T-cell (primary cell): Measurements from ENCODE around the gene XPOT. TPM values are rescaled to one million over a fixed set of nuclear protein-coding genes. Genes with fewer than 3 reads are reported as not detected.

Experiments used
- ATAC-seq, 4 experiments: fragments of 200-7000 bp in 3 of 4; fragments of 150-1000 bp in 1 of 4; cut with Tn5 transposase; replicated peaks in 1 of 4; 1 replicate in 3 of 4; 2 replicates in 1 of 4; pipeline ENCODE4 v1.10.0; 2021; ENCODE audit warnings: moderate library complexity in 3 of 4, mild to moderate bottlenecking in 2 of 4, moderate number of reproducible peaks in 1 of 4
- CTCF ChIA-PET, 2 donors: fragments of 300-600 bp; sonication (Branson Sonifier 250); formaldehyde crosslinking; loops; one replicate each; lab custom pipeline; 2022; ENCODE audit warnings: antibody characterized with exemption in 2 of 2; lab: Charles Lee
- POLR2A ChIA-PET, 2 donors: fragments of 300-600 bp; sonication (Branson Sonifier 250); formaldehyde crosslinking; loops; one replicate each; lab custom pipeline; 2022; ENCODE audit warnings: antibody characterized with exemption in 2 of 2; lab: Charles Lee
- DNase-seq, 35 experiments: peaks; one replicate each; pipeline versions ENCODE4 v3.0.0 to v3.0.0-alpha.2; 2013 to 2023
- H3K27ac ChIP-seq: one replicate; pipeline ENCODE4 v1.5.1; 2013; ENCODE audit warnings: low read length
- H3K27me3 ChIP-seq, 2 experiments: replicated peaks in 1 of 2; 1 replicate in 1 of 2; 2 replicates in 1 of 2; pipeline versions ENCODE4 v1.6.1 to v1.7.0; 2013; ENCODE audit warnings: low read length in 1 of 2, mixed read lengths in 1 of 2; ENCODE audit not compliant: control insufficient read depth in 2 of 2, insufficient read depth in 2 of 2; ENCODE audit errors: extremely low read depth in 1 of 2
- H3K36me3 ChIP-seq, 2 donors: 1 replicate in 1 of 2; 2 replicates in 1 of 2; pipeline versions ENCODE4 v1.6.1 to v1.7.0; 2013; ENCODE audit warnings: low read length in 1 of 2; ENCODE audit not compliant: control insufficient read depth in 2 of 2, insufficient read depth in 1 of 2; ENCODE audit errors: extremely low read depth in 1 of 2
- H3K4me1 ChIP-seq, 2 experiments: 1 replicate in 1 of 2; 2 replicates in 1 of 2; pipeline versions ENCODE4 v1.6.1 to v1.7.0; 2013; ENCODE audit warnings: low read length in 2 of 2, mixed read lengths in 1 of 2; ENCODE audit not compliant: insufficient read depth in 2 of 2, control insufficient read depth in 1 of 2; ENCODE audit errors: extremely low read depth in 1 of 2
- H3K4me3 ChIP-seq, 2 donors: 1 replicate in 1 of 2; 2 replicates in 1 of 2; pipeline versions ENCODE4 v1.5.1 to v1.7.0; 2013; ENCODE audit warnings: mild to moderate bottlenecking in 2 of 2, low read length in 1 of 2, moderate library complexity in 1 of 2; ENCODE audit not compliant: control insufficient read depth in 1 of 2; ENCODE audit errors: extremely low read depth in 1 of 2
- H3K9me3 ChIP-seq: 2 replicates; pipeline ENCODE4 v1.7.0; 2013
- H3K27ac Mint-ChIP-seq, 2 donors: one replicate each; pipeline ENCODE4 v1.8.0; 2020 to 2021; ENCODE audit warnings: mild to moderate bottlenecking in 2 of 2, mixed read lengths in 2 of 2
- H3K27me3 Mint-ChIP-seq, 2 donors: one replicate each; pipeline ENCODE4 v1.8.0; 2021 to 2022; ENCODE audit warnings: mixed read lengths in 2 of 2
- H3K36me3 Mint-ChIP-seq: one replicate; pipeline ENCODE4 v1.8.0; 2021; ENCODE audit warnings: mixed read lengths
- H3K4me1 Mint-ChIP-seq, 3 donors: one replicate each; pipeline ENCODE4 v1.8.0; 2020 to 2022; ENCODE audit warnings: mixed read lengths in 3 of 3, mild to moderate bottlenecking in 1 of 3
- H3K4me3 Mint-ChIP-seq, 3 donors: one replicate each; pipeline ENCODE4 v1.8.0; 2020 to 2022; ENCODE audit warnings: mild to moderate bottlenecking in 3 of 3, mixed read lengths in 3 of 3, moderate library complexity in 3 of 3
- H3K9me3 Mint-ChIP-seq, 3 donors: one replicate each; pipeline ENCODE4 v1.8.0; 2020 to 2022; ENCODE audit warnings: mixed read lengths in 3 of 3
- WGBS: methylation state at CpG from one replicate; pipeline ENCODE4 v1.1.5; 2013; ENCODE audit warnings: missing lambda C conversion rate; ENCODE audit not compliant: insufficient coverage; 5-methylcytosine and 5-hydroxymethylcytosine counted together
- total RNA-seq, 35 experiments: library from RNA in 6 of 35; stranded (reverse) in 6 of 35; fragments of 120-200 nt in 1 of 35; gene quantifications; one replicate each; pipeline versions ENCODE4 v1.2.1 to v1.2.4 and lab custom pipeline; 2013 to 2026

Gene XPOT
- total RNA-seq, 5 donors from 2014 or later (not counting 1 experiment from before 2014, with no cell fraction given), result 53.9 to 94.2 (median 81.3) TPM

- Histone ChIP-seq H3K4me3 (no peak overlapping the region), H3K4me1 (peaks cover 2 to 3% of the 10 kb centered on the region in 2 experiments), H3K9me3 (no peaks in the 10 kb centered on the region), H3K36me3 (peaks cover 0 to 23% of the 10 kb centered on the region in 2 donors), H3K27ac (no peak overlapping the region), H3K27me3 (no peaks in the 10 kb centered on the region)
- Mint-ChIP-seq H3K4me1 (peaks cover 13 to 17% (median 14%) of the 10 kb centered on the region in 3 donors), H3K36me3 (peaks cover 34% of the 10 kb centered on the region), H3K4me3 (no peak overlapping the region), H3K27me3 (no peaks in the 10 kb centered on the region), H3K27ac (no peak overlapping the region), H3K9me3 (no peaks in the 10 kb centered on the region)
- ChIA-PET POLR2A (interaction anchor here (0.6 kb wide), 2 partner anchors 8 to 28 kb away, joined by 3 to 6 read pairs; no protein-coding TSS in a partner anchor), CTCF (no interaction called here)
- ATAC-seq, result no peak
- no peak for DNase-seq
- WGBS, result no CpG with 5 or more reads among the region's 1 CpG
These were observed 93.3 kb downstream of the XPOT start for GRCh38 chr12:64497484-64497883.

GRCh38 chr12:64497903-64498302, 93.7 kb downstream of the XPOT start:
- POLR2A ChIA-PET, result interaction anchor here in 1 of 2 donors (0.6 kb wide), 1 partner anchor 8 kb away, joined by 6 read pairs; no protein-coding TSS in a partner anchor
- CTCF ChIA-PET, result no interaction called here
- H3K4me3 Mint-ChIP-seq, result no peak overlapping the region
- Histone ChIP-seq H3K4me3 (no peak overlapping the region), H3K36me3 (peaks cover 0 to 21% of the 10 kb centered on the region in 2 donors), H3K27ac (no peak overlapping the region), H3K27me3 (no peaks in the 10 kb centered on the region), H3K4me1 (peaks cover 2 to 3% of the 10 kb centered on the region in 2 experiments), H3K9me3 (no peaks in the 10 kb centered on the region)
- peaks cover 34% of the 10 kb centered on the region for H3K36me3 Mint-ChIP-seq
- no CpG with 5 or more reads among the region's 1 CpG for WGBS
- ATAC-seq (no peak), DNase-seq (no peak)
- H3K4me1 Mint-ChIP-seq, result peaks cover 13 to 17% (median 14%) of the 10 kb centered on the region in 3 donors
- H3K27ac Mint-ChIP-seq, result no peak overlapping the region
- H3K27me3 Mint-ChIP-seq, result no peaks in the 10 kb centered on the region
- H3K9me3 Mint-ChIP-seq, result no peaks in the 10 kb centered on the region

GRCh38 chr12:64500394-64500793, 96.2 kb downstream of the XPOT start:
- CTCF ChIA-PET, result no interaction called here
- WGBS, result 100% methylated on average over 1 of the region's 3 CpGs
- no peak for ATAC-seq
- Mint-ChIP-seq H3K4me3 (no peak overlapping the region), H3K27ac (no peak overlapping the region), H3K36me3 (peaks cover 28% of the 10 kb centered on the region), H3K9me3 (no peaks in the 10 kb centered on the region), H3K27me3 (no peaks in the 10 kb centered on the region), H3K4me1 (peaks cover 0 to under 1% (median under 1%) of the 10 kb centered on the region in 3 donors)
- H3K4me1 ChIP-seq, result no peaks in the 10 kb centered on the region
- H3K4me3 ChIP-seq, result no peak overlapping the region
- H3K9me3 ChIP-seq, result no peaks in the 10 kb centered on the region
- POLR2A ChIA-PET, result no interaction called here
- H3K36me3 ChIP-seq, result peaks cover 0 to 16% of the 10 kb centered on the region in 2 donors
- H3K27ac ChIP-seq, result no peak overlapping the region
- no peak for DNase-seq
- H3K27me3 ChIP-seq, result no peaks in the 10 kb centered on the region

Other genes with a start within 250 kb of the XPOT start
- gene KICS2, start 182.1 kb upstream of the XPOT start, total RNA-seq, result 10 to 100 TPM; 18.8 to 24.6 (median 20.0) TPM
- gene C12orf56, start 13.6 kb upstream of the XPOT start, total RNA-seq, result under 1 TPM in 4 of 5 donors, not detected in 1; 0.07 to 0.33 (median 0.24) TPM
- gene TBK1, start 47.7 kb downstream of the XPOT start, total RNA-seq, result 10 to 100 TPM in 4 of 5 donors, 1 to 10 TPM in 1; 8.9 to 20.0 (median 13.5) TPM
- gene RASSF3, start 206.1 kb downstream of the XPOT start, total RNA-seq, result 100 to 1,000 TPM; 113 to 167 (median 149) TPM